ENCODE data around the gene MRPL53.
"Not testable (repeated sequence)": the region's sequence is repeated elsewhere in the genome, so short reads cannot be mapped to it uniquely, and the experiment has no call there.

The MRPL53 gene

DNA sequence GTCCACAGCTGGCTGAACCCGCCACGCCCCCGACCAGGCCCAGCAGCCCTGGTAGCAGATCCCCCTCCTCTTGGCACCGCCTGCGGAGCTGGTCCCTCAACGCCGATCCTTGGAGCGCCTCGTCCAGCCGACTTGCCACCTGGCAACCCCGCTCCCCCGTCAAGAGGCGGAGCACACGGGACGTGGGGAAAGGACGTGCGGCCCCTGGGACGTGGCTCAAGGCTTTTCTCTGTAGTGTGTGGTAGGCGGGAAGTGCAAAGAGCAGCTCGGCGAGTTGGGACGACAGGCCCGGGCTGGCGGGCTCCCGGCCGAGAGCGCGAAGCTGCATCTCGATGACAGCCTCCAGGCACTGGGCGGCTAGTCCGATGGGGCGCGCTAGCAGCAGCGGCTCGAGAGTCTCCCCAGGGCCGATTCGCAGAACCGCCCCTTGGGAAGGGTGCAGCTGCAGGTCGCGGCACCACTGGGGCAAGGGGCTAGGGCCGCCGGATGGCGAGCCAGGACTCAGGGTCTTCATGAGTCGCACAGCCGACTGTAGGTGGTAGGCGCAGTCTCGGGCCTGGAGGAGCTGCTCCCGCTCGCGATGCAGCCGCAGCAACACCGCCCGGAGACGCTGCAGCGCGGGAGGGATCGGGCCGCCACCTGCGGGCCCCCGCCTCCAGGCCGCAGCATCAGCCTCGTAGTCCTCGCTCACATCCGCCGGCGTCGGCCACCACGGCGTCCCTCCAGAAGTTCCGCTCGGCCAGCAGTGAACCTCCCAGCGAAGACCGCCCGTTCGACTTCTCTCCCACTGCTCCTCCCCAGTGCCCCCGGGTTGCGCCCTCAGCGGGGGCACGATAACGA is 9.7 kb upstream of the MRPL53 start:
- peak; percentile 53 for DNase-seq (ENCODE audit: low spot score)

DNA sequence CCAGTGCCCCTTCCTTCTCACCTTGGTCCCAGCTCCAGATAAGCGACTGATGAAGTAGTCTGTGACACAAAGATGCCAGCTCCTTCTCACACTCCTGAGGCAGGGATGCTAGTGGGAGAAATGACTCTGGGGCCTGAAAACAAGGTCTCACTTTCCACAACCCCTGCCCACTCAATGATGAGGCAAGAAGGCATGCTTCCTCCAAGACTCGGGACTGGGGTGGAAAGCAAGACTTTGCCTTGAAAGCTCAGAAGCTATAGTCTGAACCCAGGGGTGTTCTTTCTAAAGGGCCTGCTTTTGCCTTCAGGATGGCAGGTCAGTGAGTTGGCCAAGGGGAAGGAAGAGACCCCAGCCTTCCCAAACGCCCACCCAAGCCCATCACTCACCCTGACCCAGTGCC is 9.0 kb upstream of the MRPL53 start:
- DNase-seq (ENCODE audit: low spot score): no peak

DNA sequence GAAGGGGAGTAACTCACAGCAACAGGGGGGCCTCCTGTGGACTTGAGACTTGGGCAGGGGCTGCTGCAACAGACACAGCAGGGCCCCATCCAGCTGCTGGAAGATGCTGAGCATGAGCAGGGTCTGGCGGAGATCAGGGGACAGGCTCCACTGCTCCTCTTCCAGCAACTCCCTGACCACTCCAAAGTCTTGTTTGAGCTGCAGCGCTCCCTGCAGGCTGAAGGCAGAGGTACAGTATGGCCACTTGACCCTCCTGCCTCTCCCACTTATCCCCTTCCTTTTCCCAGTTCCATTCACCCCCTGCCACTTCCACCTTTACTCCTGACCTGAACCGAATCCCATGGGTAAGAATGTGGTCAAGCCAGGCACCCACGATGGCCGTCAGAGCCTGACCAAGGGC is 2.4 kb upstream of the MRPL53 start:
- DNase-seq (ENCODE audit: low spot score): no peak

DNA sequence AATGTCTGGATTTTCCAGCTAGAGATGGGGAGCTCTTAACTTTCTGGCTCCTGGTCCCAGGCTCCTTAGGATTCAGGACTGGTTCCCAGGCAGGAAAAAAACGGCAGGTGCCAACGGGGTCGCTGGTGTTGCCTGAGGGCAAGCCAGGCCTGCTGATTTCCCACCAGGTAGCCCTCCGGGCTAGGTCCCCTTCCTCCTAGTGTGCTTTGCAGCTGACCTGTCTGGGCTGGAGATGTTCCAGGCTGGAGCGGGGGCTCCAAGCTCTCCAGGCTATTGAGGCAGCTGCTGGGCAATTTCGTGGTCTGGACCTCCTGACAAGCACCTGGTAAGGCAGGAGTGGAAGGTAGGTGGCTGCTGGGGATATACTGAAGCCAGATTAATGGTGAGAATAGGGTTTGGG is 2.0 kb upstream of the MRPL53 start:
- DNase-seq (ENCODE audit: low spot score): no peak

DNA sequence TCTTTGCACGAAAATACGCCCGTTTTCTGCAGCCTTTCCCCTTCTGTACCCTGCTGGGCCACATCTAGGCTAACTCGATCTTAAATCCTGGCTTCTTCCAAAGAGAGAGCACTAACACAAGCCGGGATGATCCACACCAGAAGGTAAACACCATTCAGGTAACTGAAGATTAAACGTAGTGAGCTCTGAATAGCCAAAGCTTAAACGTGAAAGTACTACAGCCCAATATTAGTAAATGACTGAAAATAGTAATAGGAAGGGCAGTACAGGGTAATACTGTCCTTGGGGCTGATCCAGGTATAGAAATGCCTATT is 422 bp upstream of the MRPL53 start:
- no peak for DNase-seq (ENCODE audit: low spot score)

DNA sequence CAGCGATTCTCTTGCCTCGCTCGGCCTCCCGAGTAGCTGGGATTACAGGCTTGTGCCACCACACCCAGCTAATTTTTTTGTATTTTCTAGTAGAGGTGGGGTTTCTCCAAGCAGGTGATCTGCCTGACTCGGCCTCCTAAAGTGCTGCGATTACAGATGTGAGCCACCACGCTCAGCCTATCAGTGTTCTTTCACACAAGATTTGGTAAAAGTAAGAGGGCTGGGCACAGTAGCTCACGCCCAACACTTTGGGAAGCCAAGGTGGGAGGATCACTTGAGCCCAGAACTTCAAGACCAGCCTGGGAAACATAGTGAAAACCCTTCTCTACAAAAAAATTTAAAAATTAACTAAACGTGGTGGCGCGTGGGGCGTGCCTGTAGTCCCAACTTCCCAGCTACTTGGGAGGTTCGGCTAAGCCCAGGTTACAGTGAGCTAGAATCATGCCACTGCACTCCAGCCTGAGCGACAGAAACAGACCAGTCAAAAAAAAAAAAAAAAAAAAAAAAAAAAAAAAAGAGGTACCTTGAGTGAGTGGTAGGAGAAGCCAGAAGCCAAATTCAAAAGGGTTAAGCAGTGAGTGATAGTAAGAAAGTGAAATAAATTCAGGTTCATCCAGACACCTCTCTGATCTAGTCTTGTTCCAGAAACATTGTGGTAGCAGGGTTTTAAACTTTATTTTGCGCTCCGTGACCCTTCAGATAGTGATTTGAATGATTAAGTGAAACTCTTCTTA is 981 bp downstream of the MRPL53 start:
- no peak for DNase-seq (ENCODE audit: low spot score)

DNA sequence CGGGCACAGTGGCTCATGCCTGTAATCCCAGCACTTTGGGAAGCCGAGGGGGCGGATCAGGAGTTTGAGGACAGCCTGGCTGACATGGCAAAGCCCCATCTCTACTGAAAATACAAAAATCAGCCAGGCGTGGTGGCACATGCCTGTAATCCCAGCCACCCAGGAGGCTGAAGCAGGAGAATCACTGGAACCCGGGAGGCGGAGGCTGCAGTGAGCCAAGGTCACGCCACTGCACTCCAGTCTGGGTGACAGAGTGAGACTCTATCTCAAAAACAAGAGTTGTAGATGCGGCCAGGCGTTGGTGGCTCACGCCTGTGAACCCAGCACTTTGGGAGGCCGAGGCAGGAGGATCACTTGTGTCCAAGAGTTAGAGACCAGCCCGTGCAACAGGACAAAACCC is 1.7 kb downstream of the MRPL53 start:
- not testable (repeated sequence) for DNase-seq (ENCODE audit: low spot score)

DNA sequence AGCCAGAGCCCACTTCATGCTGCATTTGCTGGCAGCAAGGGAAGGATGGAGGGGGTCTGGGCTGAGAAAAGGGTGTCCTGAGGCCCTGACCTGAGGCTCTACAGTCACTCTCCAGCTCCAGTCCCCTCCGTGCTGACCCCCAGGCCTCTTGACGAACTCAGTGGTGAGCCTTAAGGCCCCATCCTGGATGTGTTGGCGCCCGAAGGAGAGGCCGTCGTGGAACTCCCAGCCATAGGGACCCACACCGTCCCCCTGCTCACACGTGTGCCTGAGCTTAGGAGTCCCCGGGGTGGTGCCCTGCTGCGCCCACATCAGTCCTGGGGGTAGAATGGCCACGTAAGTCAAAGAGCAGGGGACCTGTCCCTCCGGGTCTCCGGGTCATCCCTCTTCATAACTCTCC is 8.1 kb downstream of the MRPL53 start:
- DNase-seq (ENCODE audit: low spot score): no peak

DNA sequence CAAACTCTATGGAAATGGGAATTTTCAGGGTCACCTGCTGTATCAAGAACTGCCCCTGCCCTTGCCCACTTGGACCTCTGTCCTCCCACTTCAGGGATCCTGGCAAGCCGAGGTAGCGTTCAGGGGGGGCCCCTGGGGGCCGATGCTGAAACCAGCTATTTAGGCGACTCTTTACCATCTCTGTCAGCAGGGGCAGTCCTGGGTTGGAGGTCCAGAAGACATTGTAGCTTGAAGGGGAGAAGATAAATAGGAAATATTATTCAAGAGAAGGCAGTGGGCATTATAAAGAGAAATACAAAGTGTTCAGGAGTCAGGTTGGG is 9.7 kb downstream of the MRPL53 start:
- no peak for DNase-seq (ENCODE audit: low spot score)

DNA sequence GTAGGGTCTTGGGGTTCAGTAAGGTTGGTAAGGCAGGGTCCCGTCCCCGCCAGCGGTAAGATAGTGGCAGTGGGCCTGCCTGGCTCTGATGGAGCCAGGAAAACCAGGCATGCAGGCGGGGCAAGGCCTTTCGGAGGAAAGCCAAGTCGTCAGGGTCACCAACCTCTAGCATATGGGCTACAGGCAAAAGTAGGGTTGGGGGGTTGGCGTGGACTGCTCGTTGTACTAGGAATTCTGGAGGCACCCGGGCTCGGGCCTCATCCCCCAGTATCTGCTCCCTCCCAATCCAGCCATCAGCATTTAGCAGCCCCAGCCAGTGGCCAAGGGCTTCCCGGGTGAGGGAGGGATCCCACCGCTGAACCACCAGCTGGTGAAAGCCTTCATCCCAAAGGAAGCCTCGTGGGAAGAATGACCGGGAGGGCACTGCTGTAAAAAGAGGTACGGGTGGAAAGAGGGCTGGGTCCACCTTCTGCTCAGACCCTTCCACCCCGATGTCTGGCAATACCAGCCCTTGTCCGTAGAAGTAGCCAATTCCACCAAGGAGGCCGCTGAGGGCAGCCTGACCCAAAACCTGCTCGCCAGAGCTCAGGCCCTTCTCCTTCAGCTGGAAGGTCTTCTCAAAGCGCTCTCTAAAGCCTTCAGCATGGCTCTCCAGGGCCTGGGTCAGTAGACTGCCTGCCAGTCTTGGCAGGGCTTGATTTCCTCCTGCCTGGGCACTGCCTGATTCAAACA is 10.3 kb downstream of the MRPL53 start:
- no peak for DNase-seq (ENCODE audit: low spot score)

DNA sequence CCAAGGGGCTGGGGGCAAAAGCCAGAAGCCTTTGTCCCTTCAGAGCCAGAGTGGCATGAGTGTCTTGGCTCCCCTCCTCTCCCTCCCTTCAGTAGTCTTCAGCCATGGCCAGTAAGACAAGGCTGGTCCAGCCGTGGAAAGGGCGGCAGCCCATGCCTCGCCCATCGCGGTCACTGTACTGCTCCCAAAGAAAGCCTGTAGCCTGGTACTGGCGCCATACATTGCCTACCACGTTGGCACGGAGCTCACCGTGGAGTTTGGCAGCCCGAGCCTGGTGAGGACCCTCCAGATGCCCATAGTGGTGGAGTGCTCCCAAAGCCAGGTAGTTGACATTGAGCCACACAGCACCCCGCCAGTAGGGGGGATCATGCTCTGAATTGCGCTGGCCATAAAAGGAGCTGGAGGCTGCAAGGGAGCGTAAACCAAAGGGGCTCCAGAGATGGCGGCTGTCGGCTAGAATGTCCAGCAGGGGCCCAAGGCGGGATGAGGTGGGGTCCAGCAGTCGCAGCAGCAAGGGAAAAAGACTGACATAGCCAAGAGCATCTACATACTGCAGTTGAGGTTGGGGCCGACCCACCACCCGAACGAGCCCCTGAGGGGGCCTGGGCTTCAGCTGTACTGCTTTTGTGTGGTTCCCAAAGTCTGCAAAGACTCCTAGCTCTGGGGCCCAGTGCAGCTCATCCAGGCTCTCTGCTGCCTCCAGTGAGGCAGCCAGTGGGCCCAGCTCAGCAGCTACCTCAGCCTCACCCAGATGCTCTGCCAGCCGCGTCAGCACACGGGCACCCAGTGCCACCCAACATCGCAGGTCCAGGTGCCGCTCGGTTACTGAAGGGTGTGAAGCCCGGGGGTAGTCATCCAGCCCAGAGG is 11.1 kb downstream of the MRPL53 start:
- no peak for DNase-seq (ENCODE audit: low spot score)

DNA sequence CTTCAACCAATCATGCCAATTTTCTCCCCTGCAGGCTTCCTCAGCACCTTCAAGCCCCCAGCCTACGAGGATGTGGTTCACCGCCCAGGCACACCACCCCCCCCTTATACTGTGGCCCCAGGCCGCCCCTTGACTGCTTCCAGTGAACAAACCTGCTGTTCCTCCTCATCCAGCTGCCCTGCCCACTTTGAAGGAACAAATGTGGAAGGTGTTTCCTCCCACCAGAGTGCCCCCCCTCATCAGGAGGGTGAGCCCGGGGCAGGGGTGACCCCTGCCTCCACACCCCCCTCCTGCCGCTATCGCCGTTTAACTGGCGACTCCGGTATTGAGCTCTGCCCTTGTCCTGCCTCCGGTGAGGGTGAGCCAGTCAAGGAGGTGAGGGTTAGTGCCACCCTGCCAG is 12.3 kb downstream of the MRPL53 start:
- not testable (repeated sequence) for DNase-seq (ENCODE audit: low spot score)

DNA sequence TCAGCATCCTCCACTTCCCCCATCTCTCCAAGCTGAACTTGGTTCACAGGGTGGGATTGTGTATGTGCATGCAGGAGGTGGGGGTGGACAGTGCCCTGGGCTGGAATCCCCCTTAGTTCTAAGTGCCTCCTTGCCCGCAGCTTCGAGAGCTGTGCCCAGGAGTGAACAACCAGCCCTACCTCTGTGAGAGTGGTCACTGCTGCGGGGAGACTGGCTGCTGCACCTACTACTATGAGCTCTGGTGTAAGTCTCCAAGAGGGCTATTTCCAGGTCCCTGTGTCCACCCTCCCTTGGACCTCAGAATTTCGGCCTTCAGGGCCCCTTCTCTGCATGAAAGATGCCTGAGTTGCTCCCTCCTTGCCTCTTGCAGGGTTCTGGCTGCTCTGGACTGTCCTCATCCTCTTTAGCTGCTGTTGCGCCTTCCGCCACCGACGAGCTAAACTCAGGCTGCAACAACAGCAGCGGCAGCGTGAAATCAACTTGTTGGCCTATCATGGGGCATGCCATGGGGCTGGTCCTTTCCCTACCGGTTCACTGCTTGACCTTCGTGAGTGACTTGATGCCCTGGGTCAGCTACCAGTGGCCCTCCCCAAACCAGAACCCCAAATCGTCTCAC is 12.9 kb downstream of the MRPL53 start:
- DNase-seq (ENCODE audit: low spot score): not testable (repeated sequence)

DNA sequence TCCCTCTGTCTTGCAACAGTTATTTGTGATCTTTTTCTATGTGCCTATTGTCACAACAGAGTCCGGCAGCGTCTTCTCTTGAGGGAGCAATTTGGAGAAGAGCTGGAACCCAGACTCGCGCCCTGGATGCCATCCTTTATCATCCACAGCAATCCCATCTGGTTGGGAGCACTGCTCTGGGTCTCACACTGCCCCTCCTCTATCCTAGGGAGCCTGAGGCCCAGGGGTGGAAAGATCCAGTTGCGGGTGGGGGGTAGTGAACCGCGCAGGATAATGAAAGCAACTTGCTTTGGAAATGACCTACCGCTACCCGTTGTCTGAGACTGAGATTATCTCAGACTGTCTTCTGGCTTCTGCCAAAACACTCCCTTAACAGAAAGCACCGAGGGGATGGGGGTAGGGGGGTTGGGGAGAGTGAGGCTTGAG is 13.5 kb downstream of the MRPL53 start:
- DNase-seq (ENCODE audit: low spot score): no peak

DNA sequence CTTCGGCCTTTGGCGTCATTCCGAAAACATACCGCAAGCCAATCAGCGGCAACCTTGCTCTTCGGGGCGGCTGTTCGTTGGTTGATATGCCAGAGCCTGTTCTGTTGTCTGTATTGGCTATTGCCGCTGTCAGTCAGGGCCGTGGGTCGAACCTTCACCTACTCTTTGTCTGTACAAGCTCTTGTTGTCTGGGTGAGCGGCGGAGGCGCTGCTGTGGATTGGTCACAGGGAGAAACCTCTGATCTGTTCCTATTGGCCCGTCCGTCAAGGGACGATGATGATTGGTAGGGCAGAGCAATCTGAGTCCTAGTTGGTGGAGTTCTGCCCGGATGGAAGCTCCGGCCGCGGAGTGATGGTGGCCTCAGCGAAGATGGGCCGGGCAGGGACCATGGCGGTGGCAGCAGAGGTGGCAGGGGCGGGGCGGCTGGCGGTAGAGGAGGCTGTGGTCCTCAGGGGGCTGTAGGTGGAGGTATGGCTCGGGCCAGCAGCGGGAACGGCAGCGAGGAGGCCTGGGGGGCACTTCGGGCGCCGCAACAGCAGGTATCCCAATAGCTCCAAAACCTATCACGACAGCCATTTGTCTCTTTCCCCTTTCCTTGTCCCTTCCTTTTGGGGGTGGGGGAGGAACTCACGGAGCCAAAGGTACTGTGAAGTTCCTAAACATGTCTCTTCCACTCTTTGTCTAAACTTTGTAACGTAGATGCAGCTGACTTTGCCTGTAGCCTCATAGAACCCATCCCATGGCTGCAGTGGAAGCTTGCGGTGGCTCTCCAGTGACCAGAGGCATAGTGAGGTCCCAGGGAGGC is 14.1 kb downstream of the MRPL53 start, which contains the start of gene WBP1:
TSS of gene WBP1 (plus strand) at position 307 of the 806 bp plus-strand sequence. CDS start at position 472, 165 bp downstream.
- peak; percentile 100 for DNase-seq (ENCODE audit: low spot score)

DNA sequence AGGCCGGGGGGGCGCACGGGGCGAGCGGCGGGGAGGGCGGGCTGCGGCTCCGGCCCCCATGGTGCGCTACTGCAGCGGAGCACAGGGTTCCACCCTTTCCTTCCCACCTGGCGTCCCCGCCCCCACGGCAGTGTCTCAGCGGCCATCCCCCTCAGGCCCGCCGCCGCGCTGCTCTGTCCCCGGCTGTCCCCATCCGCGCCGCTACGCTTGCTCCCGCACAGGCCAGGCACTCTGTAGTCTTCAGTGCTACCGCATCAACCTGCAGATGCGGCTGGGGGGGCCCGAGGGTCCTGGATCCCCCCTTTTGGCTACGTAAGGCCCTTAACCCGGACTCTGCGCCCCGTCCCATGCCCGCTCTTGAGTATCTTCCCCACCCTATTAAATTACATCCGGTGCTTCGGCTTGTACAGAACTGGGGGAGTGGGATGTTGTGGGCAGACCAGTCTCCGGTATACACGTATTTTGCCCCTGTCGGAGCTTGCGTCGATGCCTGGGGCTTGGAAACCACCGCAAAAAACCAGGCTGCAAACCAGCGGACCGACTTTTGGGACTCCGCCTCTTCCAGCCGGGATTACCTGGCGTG is 14.8 kb downstream of the MRPL53 start:
- DNase-seq (ENCODE audit: low spot score): peak; percentile 82

DNA sequence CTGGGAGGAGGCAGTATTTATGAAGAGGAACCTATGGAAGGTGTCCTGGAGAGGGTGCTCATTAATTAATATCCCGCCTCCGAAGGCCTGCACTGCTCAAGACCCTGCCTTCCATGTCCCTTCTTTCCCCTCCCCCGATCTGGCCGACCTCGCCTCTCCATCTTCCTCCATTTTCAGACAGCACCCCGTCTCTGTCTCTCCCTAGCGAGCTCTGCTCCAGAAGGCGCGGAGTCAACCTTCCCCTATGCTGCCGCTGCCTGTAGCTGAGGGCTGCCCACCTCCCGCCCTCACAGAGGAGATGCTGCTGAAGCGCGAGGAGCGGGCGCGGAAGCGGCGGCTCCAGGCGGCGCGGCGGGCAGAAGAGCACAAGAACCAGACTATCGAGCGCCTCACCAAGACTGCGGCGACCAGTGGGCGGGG is 15.3 kb downstream of the MRPL53 start:
- no peak for DNase-seq (ENCODE audit: low spot score)

DNA sequence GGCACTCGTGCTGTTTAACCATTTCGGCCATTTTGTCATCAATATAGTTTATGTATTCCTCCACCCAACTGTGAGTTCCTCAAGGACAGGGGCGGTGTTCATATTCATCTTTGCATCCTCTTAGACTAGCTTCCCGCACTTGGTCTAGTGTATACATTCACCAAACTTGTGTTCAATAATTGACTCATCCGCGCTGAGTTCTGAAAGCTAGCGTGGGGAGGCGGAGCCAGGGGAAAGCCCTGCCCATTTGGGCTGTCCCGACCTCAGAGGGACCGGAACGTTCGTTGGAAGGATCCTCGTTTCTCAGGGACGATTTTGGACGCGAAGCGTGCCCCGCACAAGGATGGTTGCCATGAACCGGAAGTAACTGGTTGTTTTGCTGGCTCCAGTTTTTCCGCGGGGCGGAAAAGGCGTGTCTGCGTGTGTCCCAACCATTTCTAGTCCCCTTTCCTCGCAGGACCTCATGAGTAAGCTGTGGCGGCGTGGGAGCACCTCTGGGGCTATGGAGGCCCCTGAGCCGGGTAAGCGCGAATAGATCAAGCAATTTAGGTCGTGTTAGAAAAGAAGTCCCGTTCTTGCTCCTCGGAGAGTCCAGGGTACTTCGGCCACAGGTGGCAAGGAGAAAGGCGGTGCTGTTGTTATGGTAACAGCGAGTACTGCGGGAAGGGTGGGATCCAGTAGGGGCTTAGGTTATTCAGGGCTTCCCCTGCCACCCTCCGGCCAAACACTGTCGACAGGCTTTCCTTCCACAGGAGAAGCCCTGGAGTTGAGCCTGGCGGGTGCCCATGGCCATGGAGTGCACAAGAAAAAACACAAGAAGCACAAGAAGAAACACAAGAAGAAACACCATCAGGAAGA is 17.6 kb downstream of the MRPL53 start, which contains the start of gene INO80B:
TSS of gene INO80B (plus strand) at position 434 of the 858 bp plus-strand sequence. CDS start at position 464, 30 bp downstream.
- peak; percentile 99 for DNase-seq (ENCODE audit: low spot score)

DNA sequence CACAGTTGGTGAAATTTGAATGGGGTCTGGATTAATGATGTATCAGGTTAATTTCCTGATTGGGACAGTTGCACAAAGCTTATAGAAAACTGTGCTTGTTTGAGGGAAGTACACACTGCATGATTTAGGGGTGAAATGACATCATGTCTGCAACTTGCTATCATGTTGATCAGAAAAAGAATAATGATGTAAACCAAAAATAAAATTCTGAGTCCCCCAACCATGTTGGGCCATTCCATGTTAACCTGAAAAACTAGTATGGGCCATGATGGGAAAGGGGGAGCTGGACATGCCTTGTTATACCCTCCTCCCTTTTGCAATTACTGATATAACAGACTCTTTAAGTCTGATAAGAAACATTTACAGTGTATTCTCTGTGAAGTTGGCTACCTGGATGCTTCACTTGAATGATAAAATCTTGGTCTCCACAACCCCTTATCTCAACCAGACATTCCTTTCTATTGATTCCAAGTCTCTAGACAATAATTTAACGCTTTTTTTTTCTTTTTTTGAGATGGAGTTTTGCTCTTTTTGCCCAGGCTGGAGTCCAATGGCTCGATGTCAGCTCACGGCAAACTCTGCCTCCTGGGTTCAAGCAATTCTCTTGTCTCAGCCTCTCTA is 21.8 kb downstream of the MRPL53 start:
- DNase-seq (ENCODE audit: low spot score): no peak

Data from CD4-positive, alpha-beta T cell treated with Interleukin-15 for 4 hours (primary cell).